Measurements from ENCODE around the gene MBD2.
"Not testable (repeated sequence)": the region's sequence is repeated elsewhere in the genome, so short reads cannot be mapped to it uniquely, and the experiment has no call there.

MBD2 gene

GRCh38 chr18:54150226-54150625 is 74.2 kb downstream of the MBD2 start:
- DNase-seq (ENCODE audit: low read depth): no peak

GRCh38 chr18:54149078-54149697 is 75.3 kb downstream of the MBD2 start:
- no peak for DNase-seq (ENCODE audit: low read depth)

- DNase-seq (ENCODE audit: low read depth): no peak
These were observed 75.8 kb downstream of the MBD2 start for GRCh38 chr18:54148678-54149077.

- DNase-seq (ENCODE audit: low read depth): no peak
These were observed 76.3 kb downstream of the MBD2 start for GRCh38 chr18:54148151-54148550.

GRCh38 chr18:54147439-54147838 is 77.0 kb downstream of the MBD2 start:
- DNase-seq (ENCODE audit: low read depth): no peak

GRCh38 chr18:54141041-54141608 is 83.3 kb downstream of the MBD2 start:
- no peak for DNase-seq (ENCODE audit: low read depth)

- no peak for DNase-seq (ENCODE audit: low read depth)
These were observed 83.8 kb downstream of the MBD2 start for GRCh38 chr18:54140641-54141040.

GRCh38 chr18:54135216-54135615 is 89.3 kb downstream of the MBD2 start:
- DNase-seq (ENCODE audit: low read depth): no peak

- no peak for DNase-seq (ENCODE audit: low read depth)
These were observed 90.4 kb downstream of the MBD2 start for GRCh38 chr18:54134053-54134452.

- DNase-seq (ENCODE audit: low read depth): no peak
These were observed 93.8 kb downstream of the MBD2 start for GRCh38 chr18:54130631-54131030.

GRCh38 chr18:54130177-54130576 is 94.3 kb downstream of the MBD2 start:
- no peak for DNase-seq (ENCODE audit: low read depth)

GRCh38 chr18:54129448-54130067 is 94.9 kb downstream of the MBD2 start:
- no peak for DNase-seq (ENCODE audit: low read depth)

- DNase-seq (ENCODE audit: low read depth): no peak
These were observed 96.6 kb downstream of the MBD2 start for GRCh38 chr18:54127759-54128378.

GRCh38 chr18:54125429-54125828 is 99.0 kb downstream of the MBD2 start:
- no peak for DNase-seq (ENCODE audit: low read depth)

GRCh38 chr18:54123720-54124440 is 100.6 kb downstream of the MBD2 start:
- DNase-seq (ENCODE audit: low read depth): not testable (repeated sequence)

- no peak for DNase-seq (ENCODE audit: low read depth)
These were observed 104.9 kb downstream of the MBD2 start for GRCh38 chr18:54119524-54120019.

GRCh38 chr18:54117853-54118773 is 106.4 kb downstream of the MBD2 start:
- DNase-seq (ENCODE audit: low read depth): no peak

- no peak for DNase-seq (ENCODE audit: low read depth)
These were observed 107.8 kb downstream of the MBD2 start for GRCh38 chr18:54116541-54117257.

GRCh38 chr18:54112356-54112755 is 112.1 kb downstream of the MBD2 start:
- DNase-seq (ENCODE audit: low read depth): no peak

GRCh38 chr18:54109131-54109683 is 115.3 kb downstream of the MBD2 start:
- DNase-seq (ENCODE audit: low read depth): no peak

Measured in stimulated activated CD8-positive, alpha-beta memory T cell treated with anti-CD3 and anti-CD28 coated beads, Interleukin-15, amount 100 ng/mL, for 1 hour (primary cell).